NCI-H345 (cell line): Measurements from ENCODE around the gene SULT2B1.
"Not testable (repeated sequence)": the region's sequence is repeated elsewhere in the genome, so short reads cannot be mapped to it uniquely, and the experiment has no call there.

ENCODE experiments used
- DNase-seq: peaks from one replicate; lab custom pipeline; 2025; lab: John Stamatoyannopoulos, UW

SULT2B1 gene

DNA sequence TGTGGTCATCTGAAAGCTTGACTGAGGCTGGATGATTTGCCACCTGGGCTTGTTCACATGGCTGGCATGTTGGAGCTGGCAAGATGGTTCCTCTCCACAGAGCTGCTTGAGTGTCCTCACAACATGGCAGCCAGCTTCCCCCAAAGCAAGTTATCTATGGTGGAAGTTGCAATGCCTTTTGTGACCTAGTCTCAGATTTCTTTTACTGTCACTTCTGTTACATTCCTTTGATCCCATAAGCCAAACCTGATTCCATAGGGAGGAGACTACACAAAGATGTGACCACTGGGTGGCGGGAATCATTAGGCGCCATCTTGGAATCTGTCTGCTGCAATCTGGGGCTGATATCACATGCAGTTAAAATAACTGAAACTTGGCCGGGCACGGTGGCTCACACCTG, 22.8 kb upstream of the SULT2B1 start:
- no peak for DNase-seq

DNA sequence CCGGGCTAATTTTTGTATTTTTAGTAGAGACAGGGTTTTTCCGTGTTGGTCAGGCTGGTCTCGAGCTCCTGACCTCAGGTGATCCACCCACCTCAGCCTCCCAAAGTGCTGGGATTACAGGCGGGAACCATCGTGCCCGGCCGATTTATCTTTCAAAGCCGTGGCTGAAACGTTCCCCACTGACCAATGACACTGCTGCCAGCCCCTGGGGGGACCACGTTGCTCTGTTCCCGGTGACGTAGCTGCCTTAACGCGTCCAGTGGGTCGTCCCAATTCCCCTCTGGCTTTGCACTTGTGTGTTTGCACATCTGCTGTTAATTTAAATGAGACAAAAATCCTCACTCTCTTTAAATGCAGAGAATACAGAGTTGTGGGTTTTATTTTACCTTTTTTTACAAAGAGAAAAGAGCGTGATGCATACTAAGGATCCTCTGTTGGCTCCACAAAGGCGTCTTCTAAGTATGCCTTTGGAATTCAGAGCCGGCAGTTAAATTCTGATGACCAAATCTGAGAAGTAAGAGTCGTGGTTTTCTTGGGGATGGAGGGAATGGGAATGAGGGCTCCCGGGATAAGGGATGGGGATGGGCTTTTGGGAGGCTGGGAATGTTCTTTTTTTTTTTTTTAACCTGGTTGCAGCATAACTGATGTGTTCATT, 21.8 kb upstream of the SULT2B1 start:
- DNase-seq: no peak

DNA sequence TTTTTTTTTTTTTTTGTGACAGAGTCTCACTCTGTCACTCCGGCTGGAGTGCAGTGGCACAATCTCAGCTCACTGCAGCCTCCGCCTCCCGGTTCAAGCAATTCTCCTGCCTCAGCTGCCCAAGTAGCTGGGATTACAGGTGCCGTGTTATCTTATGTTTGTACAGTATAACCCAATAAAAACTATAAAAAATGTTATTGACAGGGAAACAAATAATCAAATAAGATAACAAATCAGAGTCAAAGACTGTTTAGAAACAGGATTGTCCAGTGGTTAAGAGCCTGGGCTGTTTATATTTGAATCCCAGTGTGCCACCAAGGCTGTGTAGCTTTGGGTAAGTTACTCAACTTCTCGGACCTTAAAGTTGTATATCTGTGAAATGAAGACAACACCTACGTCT, 21.2 kb upstream of the SULT2B1 start:
- no peak for DNase-seq

DNA sequence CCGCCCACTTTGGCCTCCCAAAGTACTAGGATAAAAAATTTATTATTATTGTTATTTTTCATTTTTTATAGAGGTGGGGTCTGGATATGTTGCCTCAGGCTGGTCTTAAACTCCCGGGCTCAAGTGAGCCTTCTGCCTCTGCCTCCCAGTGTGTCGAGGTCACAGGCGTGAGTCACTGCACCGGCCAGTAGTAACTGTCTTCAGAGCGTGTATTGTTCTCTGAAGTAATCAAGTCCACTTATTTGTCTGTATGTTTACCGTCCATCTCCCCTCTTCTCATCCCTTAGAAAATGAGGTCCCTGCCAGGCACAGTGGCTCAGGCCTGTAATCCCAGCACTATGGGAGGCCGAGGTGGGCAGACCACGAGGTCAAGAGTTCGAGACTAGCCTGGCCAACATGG, 18.2 kb upstream of the SULT2B1 start:
- DNase-seq: no peak

DNA sequence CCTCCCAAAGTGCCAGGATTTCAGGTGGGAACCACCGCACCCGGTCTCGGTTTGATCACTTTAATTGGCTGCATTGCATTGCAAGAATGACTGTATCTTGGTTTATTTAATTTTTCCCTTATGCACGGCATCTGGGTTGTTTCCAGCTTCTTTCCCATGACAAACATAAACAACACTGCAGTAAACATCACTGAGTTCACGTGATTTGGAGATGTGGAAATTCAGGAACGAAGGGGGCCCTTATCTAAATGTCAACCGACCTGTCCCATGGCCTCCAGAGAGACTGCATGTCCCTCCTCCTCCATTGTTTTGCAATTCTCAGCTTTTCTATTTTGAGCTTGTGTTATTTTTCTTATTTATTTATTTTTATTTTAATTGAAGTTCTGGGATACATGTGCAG, 14.4 kb upstream of the SULT2B1 start:
- DNase-seq: no peak

DNA sequence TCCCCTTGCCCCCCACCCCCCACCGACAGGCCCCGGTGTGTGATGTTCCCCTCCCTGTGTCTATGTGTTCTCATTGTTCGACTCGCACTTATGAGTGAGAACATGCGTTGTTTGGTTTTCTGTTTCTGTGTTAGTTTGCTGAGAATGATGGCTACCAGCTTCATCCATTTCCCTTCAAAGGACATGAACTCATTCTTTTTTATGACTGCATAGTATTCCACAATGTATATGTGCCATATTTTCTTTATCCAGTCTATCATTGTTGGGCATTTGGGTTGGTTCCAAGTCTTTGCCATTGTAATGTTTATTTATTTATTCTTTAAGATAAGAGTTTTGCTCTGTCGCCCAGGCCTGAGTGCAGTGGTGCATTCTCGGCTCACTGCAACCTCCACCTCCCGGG, 13.9 kb upstream of the SULT2B1 start:
- DNase-seq: not testable (repeated sequence)

DNA sequence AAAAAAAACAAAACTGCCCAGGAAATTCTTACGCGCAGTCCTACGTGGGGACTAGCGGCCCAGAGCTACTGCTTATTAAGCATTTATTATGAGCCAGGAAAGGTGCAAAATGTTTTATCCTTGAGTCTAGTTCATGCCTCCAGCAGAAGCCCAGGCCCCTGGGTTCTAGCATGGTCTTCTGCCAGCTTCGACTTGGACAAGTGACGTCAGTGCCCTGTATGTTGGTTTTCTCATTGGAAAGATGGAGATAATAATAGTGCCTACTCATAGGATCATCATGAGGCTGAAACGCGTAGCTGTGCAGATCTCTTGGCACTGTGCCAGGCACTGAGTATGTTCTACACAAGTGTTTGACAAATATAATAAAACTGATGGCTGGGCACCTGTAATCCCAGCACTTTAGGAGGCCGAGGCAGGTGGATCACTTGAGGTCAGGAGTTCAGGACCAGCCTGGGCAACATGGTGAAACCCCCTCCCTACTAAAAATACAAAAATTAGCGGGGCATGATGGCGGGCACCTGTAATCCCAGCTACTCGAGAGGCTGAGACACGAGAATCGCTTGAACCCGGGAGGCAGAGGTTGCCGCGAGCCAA, 12.4 kb upstream of the SULT2B1 start:
- peak; percentile 93 for DNase-seq

DNA sequence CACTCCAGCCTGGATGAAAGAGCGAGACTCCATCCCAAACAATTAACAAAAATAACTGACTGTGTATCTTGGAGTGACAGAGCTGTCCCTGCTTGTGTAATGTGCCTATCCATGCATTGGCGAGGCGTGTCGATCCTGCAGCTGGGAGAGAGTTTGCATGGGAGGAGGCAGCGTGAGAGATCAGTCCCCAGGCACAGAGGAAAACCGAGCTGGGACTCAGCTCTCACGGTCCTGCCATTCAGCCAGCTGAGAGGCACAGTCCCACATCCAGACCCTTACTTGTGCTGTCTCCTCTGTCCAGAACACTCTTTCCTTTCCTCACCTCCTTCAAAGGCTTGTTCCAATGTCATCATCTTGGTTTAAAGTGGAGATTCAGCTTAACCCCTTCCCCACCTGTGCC, 11.9 kb upstream of the SULT2B1 start:
- peak; percentile 60 for DNase-seq

DNA sequence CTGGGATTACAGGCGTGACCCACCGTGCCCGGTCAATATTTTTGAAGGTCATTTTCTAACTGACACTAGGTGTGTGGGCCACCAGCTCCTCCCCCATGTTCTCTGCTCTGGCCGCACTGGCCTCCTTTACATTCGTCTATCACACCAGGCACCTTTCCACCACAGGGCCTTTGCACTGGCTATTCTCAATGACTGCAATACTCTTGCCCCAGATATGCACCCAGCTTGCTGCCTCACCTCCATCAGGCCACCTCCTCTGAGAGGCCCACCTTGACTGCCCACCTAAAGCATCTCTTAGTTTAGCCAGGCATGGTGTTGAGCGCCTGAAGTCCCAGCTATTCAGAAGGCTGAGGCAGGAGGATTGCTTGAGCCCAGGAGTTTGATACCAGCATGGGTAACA, 10.2 kb upstream of the SULT2B1 start:
- no peak for DNase-seq

DNA sequence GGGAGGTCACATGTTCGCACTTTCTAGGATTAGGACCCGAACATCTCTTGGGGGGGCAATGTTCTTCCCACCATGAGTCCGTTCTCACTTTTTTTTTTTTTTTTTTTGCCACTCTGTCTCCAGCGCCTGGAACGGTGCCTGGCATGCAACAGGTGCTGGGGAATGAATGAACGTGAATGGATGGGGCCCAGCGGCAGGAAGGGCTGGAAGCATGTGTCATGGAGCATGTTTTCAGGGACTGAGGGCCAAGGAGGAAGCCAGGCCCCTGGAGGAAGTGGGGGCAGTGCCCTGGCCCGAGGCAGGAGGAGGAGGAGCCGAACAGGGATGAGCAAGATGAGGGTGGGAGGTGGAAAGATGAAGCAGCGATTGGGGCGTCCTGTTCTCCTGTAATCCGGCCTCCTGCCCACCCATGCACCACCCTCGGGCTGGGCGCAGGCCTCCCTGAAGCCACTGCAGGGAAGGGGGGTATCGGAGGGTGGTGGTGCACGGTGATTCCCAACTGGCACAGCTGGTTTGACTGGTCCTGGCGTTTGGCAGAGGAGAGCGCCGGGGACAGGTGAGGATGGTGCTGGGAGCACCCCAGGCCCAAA, 8.8 kb upstream of the SULT2B1 start:
- DNase-seq: no peak

DNA sequence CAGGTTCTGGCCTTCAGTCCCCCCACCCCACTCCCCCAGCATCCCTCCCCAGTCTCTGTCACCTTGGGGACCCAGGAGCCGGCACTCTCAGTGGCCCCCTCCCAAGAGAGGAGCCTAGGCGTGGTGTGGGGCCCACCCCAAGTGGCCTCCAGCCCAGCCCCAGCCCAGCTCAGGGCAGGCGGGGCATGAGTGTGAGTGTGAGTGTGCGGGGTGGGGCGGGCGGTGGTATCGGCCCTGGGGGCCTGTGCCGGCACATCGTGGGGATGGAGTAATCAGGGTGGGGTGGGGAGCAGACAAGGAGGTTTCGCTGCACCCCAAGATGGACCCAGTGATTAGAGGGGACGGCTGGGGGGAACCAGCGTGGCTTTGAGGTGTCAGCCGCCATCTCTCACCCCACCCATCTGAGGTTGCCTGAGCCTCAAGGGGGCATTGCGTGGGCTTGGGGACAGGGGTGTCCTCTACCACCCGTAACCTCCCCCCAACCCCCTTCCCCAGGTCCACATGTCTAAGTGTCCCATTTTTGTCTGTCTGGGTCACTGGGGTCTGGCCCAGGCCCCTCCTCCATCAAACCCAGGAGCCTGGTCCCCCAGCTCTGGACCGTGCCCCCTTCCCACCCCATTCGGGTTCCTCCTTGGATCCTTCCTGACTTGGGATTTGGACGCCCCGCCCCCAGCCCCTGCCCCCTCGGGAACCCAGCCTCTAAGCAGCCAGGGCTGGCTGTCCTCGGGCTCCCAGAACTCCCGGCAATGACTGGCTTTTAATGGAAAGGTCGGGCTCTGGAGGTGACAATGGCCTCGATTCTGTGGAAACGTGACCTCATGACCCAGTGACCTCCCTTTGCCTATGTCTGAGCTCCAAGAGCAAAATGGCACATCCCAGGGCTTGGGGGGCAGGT, 6.9 kb upstream of the SULT2B1 start:
- no peak for DNase-seq

DNA sequence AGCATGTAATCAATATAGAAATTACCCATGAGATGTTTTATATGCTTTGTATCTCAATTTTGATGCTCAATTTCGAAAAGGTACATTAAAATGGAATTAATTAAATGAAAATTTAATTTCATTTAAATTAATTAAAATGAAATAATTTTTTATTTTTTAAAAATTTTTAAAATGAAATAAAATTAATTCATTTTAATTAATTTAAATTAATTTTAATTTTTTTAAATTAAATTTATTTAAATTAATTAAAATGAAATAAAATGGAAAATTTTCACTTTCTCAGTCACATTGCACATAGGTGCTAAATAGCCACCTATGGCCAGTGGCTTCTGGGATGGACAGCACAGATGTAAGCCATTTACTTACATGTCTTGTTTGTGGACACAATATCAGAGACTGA, 4.2 kb upstream of the SULT2B1 start:
- no peak for DNase-seq

DNA sequence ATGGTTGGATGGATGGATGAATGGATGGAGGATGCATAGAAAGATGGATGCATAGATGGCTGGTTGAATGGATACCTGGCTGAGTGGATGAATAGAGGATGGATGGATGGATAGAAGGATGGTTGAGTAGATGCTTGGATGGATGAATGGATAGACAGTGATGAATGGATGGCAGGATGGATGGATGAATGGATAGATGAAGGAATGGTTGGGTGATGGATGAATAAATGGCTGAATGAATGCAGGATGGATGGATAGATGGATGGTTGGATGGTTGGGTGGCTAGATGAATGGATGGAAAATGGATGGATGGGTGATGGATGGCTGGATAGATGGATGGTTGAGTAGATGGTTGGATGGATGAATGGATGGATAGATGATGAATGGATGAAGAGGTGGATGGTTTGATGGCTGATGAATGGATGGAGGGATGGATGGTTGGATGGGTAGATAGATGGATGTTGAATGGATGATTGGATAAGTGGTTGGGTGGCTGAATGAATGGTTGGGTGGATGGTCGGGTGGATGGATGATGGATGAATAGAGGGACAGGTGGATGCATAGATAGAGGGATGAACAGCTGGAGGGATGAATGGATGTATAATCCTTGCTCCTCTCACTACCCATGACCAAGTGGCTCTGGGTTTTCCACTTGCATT, 3.6 kb upstream of the SULT2B1 start:
- DNase-seq: no peak

DNA sequence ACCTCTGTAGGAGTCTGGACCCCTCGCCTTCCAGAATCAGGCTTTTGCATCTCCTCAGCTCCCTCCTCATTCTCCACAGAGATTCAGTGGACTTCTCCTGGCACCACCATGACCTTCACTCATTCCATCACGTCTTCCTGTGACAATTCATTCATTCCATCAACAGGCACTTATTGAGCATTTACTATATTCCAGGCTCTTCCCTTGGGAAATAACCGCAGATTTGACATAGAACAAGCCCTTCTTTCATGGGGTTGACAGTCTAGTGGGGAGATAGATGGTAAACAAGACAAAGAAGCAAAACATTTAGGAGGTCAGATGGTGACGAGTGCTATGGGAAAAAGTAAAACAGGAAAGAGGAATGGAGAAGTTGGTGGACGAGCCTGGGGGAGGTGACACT, 2.6 kb upstream of the SULT2B1 start:
- DNase-seq: no peak

DNA sequence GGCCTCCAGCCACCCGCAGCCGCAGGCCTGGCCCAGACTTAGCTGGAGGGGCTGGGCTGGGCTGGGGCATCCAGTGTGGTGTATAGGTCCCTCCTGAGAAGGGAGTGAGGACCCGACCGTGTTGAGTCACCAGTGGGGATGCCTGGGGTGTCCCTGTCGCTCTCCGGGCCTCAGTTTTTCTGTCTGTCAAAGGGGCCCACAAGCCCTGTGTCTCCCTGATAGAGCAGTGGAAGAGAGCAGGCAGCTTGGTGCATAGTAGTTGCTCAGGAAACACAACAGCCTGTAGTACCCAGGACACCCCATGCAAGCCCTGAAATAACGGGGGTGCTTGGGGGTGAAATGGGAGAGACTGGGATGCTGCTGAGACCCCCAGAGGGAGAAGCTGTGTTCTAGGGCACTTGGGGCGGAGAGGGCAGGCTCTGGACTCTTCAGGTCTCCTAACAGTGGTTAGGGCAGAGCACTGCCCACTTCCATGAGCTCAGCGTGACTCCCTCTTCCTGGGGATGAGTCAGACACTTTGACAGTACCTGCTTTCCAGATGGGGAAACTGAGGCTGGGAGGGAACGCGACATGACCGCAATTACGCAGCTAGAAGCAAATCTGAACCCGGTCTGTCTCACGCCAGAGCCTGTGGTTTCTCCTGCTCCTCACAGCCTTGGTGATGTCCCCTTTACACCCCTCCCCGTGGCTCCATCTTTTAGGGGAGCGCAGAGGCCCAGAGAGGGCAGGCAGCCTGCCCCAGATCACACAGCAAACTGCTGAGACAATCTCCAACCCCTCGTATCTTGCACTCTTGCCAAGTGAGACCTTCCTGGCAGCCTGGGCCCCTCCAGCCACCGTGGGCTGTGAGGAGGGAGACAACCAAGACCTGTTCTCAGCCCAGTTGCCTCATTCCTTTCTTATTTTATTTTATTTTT, 692 bp downstream of the SULT2B1 start:
- no peak for DNase-seq

DNA sequence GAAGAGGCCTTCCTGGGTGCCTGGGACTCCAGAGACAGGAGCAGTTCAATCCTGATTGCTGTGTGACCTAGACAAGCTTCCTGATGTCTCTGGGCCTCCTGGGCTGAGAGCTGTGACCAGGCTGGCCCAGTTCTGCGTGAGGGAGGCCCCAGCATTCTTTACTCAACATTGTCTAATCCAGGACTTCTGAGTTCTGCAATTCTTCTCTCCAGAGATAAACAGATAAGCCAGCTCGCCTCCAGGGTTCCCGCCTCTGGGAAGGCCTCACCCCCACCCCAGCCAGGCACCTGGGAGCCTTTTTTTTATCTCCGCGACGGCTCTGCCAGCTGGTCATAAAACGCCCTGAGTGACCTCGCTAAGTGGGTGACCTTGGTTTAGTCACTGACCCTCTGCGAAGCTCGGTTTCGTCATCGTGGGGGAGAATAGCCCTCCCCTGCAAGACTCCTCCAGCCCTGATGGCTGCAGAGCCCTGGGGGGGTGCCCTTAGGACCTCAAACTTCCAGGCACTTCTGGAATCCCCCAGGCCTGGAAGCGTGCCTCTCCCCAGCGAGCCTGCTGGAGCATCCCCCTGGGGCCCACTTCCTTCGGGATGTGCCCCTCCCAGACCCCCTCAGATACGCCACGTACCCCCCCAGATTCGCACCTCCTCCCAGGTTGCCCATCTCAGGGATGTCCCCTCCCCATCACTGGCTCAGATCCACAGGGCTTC, 1.9 kb downstream of the SULT2B1 start:
- DNase-seq: no peak

DNA sequence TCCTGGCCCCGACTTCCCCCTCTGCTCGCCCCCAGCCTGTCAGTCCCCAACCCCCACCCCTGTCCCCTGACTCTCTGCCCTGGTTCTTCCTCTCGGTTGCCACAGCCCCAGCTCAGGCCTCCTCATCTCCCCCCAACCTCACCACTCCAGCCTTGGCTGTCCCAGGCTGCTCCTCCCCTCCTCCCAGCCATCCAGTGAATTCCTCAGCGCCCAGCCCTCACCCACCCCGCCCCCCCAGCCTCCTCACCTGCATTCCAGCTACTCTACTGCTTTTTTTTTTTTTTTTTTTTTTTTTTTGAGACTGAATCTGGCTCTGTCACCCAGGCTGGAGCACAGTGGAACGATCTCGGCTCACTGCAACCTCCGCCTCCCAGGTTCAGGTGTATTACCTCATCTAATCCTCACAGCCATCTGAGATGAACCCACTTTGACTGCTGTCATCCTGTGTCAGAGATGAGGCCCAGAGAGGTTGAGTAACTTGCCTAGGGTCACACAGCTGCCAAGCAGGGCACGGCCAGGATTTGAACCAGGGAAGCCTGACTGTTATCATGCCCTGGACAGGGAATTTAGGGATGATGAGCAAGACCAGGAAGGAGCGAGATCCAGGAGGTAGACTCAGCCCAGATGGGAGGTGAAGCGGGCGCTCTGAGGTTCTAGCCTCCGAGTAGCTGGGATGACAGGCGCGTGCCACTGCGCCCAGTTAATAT, 2.6 kb downstream of the SULT2B1 start:
- DNase-seq: no peak

DNA sequence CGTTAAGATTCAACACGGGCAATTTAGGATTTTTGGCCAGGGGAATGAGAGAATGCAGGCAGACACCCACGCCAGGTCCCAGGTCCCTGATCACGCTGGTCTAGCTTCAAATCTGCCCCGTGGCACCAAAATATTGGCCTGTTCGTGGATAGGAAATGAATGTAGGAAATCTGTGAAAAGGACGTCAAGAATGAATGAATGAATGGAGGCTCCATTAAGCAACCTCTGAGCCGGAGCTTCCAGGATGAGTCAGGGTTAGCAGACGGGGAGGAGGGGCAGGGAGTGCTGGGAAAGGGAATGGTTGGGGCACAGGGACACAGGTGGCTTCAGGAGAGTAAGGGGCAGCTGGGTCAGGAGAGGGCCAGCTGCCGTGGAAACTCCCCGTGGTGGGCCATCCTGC, 4.2 kb downstream of the SULT2B1 start:
- no peak for DNase-seq

DNA sequence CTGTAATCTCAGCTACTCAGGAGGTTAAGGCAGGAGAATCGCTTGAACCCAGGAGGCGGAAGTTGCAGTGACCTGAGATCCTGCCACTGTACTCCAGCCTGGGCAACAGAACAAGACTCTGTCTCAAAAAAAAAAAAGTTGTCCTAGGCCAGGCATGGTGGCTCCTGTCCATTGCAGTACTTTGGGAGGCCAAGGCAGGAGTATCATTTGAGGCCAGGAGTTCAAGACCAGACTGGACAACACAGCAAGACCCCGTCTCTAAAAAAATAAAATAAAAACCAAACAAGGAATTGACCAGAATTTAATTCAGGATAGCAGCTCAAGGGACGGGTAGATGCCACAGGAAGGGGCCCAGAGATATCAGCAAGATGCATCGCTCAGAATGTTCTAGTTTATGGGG, 4.9 kb downstream of the SULT2B1 start:
- DNase-seq: no peak
